ENCODE results near the gene TRANK1. TPM values are rescaled to one million over a fixed set of nuclear protein-coding genes. Genes with fewer than 3 reads are reported as not detected.

The TRANK1 gene
- total RNA-seq, 1 donor from 2014 or later, result 16.4 TPM

DNA sequence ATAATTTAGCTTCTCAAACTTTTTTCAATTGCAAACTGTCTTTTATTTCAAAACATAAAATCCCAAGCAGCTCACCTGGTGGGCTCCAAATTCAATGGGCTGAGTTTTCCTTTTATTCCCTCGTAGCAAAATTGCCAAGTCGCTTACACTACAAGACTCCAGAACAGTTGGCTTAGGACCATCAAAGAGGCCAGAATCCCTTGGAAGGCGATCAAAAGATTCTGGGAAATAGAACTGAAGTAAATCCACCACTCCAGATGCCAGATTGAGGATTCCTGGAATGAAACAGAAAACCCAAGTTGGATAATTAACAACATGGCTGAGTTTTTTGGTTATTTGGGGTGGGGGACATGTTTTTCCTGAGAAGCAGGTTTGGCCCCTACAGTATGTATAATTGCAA, 92.8 kb downstream of the TRANK1 start:
- Mint-ChIP-seq H3K4me3 (ENCODE audit: low read depth) (no peak overlapping the region), H3K27me3 (no peaks in the 10 kb centered on the region), H3K27ac (no peak overlapping the region), H3K4me1 (ENCODE audit: low read depth) (no peaks in the 10 kb centered on the region), H3K9me3 (ENCODE audit: low read depth) (no peaks in the 10 kb centered on the region), H3K36me3 (ENCODE audit: insufficient read depth) (peaks cover 8% of the 10 kb centered on the region)
- no peak for DNase-seq (ENCODE audit: low spot score, unreplicated experiment)
- TF ChIP-seq, protein P1, sequence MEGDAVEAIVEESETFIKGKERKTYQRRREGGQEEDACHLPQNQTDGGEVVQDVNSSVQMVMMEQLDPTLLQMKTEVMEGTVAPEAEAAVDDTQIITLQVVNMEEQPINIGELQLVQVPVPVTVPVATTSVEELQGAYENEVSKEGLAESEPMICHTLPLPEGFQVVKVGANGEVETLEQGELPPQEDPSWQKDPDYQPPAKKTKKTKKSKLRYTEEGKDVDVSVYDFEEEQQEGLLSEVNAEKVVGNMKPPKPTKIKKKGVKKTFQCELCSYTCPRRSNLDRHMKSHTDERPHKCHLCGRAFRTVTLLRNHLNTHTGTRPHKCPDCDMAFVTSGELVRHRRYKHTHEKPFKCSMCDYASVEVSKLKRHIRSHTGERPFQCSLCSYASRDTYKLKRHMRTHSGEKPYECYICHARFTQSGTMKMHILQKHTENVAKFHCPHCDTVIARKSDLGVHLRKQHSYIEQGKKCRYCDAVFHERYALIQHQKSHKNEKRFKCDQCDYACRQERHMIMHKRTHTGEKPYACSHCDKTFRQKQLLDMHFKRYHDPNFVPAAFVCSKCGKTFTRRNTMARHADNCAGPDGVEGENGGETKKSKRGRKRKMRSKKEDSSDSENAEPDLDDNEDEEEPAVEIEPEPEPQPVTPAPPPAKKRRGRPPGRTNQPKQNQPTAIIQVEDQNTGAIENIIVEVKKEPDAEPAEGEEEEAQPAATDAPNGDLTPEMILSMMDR (IDR thresholded peaks at IDR 0.05; ENCODE audit: unreplicated experiment), result no peak

DNA sequence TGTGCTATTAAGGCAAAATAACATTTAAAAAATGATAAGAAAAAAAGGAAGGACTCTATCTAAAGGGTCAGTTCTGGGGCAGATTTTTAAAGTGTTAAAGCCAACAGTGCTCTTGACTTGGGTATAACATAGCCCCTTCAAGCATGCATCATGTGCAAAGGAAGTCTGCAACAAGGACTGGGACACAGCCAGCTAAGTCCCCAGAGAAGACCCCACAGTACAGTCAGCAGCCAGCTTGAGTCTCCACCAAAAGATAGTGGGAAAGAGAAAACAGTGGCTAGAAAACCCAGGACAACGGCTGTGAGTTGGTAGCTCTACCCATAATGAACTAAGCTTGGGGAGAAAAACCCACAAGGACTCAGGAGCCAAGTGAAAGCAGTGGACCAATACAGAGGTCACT, 94.1 kb downstream of the TRANK1 start:
- Mint-ChIP-seq H3K4me1 (ENCODE audit: low read depth) (no peaks in the 10 kb centered on the region), H3K36me3 (ENCODE audit: insufficient read depth) (peaks cover 9% of the 10 kb centered on the region), H3K9me3 (ENCODE audit: low read depth) (no peaks in the 10 kb centered on the region), H3K27me3 (no peaks in the 10 kb centered on the region), H3K4me3 (ENCODE audit: low read depth) (no peak overlapping the region), H3K27ac (no peak overlapping the region)
- TF ChIP-seq, protein P1 (IDR thresholded peaks at IDR 0.05; ENCODE audit: unreplicated experiment), result no peak
- DNase-seq (ENCODE audit: low spot score, unreplicated experiment), result no peak

DNA sequence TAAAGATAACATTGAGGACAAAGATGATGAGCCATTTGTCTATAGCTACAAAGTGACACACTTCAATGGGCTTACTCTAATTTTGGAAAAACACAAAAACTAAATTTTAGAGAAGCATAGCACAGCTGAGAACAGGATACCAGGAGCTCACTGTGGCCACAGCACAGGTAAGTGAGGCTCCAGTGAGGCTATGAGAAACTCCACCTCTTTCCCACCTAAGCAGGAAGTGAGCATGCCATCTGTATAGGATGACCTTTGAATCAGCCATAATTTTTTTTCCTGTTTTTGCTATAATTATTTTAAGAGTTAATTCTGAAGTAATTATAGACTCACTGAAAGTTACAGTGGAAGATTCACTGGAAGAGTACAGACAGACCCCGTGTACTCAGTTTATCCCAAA, 98.4 kb downstream of the TRANK1 start:
- Mint-ChIP-seq H3K4me1 (ENCODE audit: low read depth) (no peaks in the 10 kb centered on the region), H3K36me3 (ENCODE audit: insufficient read depth) (peaks cover 23% of the 10 kb centered on the region), H3K9me3 (ENCODE audit: low read depth) (peaks cover 10% of the 10 kb centered on the region), H3K27ac (no peak overlapping the region), H3K27me3 (no peaks in the 10 kb centered on the region), H3K4me3 (ENCODE audit: low read depth) (no peak overlapping the region)
- no peak for DNase-seq (ENCODE audit: low spot score, unreplicated experiment)
- TF ChIP-seq, protein P1 (IDR thresholded peaks at IDR 0.05; ENCODE audit: unreplicated experiment), result no peak

DNA sequence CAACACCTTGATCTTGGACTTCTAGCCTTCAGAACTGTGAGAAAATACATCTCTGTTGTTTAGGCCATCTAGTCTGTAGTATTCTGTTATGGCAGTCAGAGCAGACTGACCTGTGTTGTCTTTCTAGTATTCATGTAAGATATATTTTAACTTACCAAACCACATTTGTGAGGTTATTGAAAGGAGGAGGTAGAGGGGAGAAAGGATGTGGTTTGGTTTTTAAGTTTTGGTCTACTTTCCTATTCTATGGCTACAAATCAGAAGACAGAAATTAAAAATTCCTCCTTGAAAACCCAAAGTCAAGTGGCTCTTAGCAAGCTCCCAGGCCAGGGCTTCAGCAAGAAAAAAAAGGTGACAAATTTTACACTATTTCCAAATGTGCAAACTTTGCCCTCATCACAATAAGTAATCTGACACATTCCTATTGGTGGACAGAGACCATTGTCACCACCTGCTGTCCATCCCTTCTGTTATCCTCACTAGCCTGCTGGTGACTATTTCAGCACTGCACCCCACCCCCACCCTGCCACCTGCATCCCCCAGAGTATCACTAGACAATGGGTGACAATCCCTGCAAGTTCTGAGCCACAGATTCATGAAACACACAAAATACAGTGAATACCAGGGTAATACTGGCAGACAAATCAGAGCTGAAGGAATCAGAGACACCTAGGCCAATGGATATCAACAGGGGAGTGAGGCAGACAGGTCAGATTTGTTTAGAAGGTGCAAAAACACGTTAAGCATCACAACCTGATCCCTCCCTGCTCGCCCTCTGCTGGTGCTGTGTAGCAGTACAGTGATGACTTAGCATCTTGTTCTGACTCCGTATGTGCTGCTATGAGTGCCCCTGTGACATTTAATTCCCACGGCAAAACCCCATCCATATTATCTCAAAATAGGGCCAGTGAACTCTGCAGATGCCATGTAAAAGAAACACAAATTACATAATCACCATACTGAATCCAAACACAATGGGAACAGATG, 101.5 kb downstream of the TRANK1 start:
- Mint-ChIP-seq H3K27me3 (no peaks in the 10 kb centered on the region), H3K36me3 (ENCODE audit: insufficient read depth) (peaks cover 27% of the 10 kb centered on the region), H3K9me3 (ENCODE audit: low read depth) (peaks cover 16% of the 10 kb centered on the region), H3K27ac (no peak overlapping the region), H3K4me3 (ENCODE audit: low read depth) (no peak overlapping the region), H3K4me1 (ENCODE audit: low read depth) (no peaks in the 10 kb centered on the region)
- TF ChIP-seq, protein P1 (IDR thresholded peaks at IDR 0.05; ENCODE audit: unreplicated experiment), result peak; percentile 64
- DNase-seq (ENCODE audit: low spot score, unreplicated experiment), result peak; percentile 21

DNA sequence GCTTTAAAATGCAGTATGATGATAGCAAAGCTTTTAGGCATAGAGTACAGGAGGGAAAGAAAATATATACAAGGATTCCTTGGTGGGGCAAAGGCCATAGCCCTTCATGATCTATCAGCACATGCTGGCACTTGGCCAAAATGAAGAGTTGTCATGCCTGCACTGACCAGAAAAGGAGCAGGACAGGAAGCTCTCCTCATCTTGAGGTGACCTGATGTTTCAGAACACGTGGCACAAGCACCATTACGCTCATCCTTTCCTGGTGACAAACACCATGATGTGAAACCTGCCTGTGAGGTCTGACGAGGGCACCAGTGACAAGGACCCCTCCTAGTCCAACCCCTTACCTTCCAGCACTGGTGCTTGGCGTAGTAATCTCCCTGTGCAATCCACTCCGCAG, 102.6 kb downstream of the TRANK1 start:
- Mint-ChIP-seq H3K27me3 (no peaks in the 10 kb centered on the region), H3K4me3 (ENCODE audit: low read depth) (no peak overlapping the region), H3K9me3 (ENCODE audit: low read depth) (peaks cover 16% of the 10 kb centered on the region), H3K4me1 (ENCODE audit: low read depth) (no peaks in the 10 kb centered on the region), H3K27ac (no peak overlapping the region), H3K36me3 (ENCODE audit: insufficient read depth) (peaks cover 27% of the 10 kb centered on the region)
- TF ChIP-seq, protein P1 (IDR thresholded peaks at IDR 0.05; ENCODE audit: unreplicated experiment), result no peak
- DNase-seq (ENCODE audit: low spot score, unreplicated experiment), result no peak
